A172 (cell line): ENCODE measurements around the gene SPHKAP. TPM values are rescaled to one million over a fixed set of nuclear protein-coding genes. Genes with fewer than 3 reads are reported as not detected.
"Not testable (repeated sequence)": the region's sequence is repeated elsewhere in the genome, so short reads cannot be mapped to it uniquely, and the experiment has no call there.

ENCODE experiments used
- DNase-seq: peaks from one replicate; pipeline ENCODE4 v3.0.0-alpha.2; 2015; ENCODE audit warnings: low spot score
- total RNA-seq: library from RNA; depleted of rRNA; stranded (reverse); fragments of >200 nt; shearing (Covaris generic); gene quantifications from 2 replicates; pipeline ENCODE4 v1.2.3, GENCODE V29; 2014

Gene SPHKAP
- total RNA-seq, 1 experiment from 2014 or later = not detected

DNA sequence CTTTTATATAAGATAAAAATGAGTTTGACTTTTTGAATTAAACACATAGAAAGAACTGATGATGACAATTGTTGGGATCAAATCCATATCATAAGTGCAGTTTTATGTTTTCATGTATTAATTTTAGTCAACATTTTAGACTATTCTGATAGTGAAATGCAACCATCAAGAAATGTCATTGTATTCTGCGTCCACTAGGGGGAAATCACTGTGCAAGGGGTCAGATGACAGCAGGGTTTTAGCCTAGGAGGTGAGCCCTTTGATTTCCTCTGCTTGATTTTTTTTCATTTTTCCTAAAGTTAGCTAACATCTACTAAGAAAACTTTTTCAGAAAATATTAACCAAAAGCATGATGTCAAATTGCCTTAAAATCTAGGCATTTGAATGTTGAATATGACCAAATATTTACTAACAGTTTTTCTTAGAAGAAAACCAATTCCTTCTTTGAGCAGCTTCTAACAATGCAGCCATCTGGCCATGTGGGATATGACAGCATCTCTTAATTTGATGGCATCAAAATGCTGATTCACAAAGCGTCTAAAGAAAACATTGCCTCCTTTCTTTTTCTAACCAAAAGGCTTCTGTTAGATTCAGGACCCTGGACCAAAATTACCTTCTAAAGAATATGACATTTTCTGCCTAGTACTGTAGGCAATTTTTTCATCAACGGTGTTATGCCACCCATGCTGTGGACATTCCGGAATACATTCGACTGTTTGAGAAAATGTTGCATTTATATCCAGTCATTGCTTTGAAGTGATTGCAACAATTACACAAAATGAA, 141.5 kb downstream of the SPHKAP start:
- peak; percentile 22 for DNase-seq

DNA sequence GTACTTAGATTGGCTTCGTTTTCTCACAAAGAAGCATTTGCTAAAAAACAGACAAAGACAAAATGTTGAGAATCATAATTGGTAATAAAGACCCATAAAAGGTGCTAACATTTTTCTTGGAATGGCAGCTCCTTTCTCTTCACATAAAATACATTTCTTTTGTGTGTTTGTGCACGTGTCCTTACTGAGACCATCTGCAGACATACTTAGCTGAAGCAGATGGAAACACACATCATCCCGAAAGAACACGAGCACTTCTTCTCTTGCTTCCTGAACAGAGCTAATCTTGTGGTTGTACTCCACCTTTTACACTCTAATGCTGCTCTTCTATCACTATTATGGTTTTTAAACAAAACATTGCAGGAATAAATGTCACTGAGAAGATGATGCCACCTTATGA, 142.5 kb downstream of the SPHKAP start:
- no peak for DNase-seq

GRCh38 chr2:228037915-228038314, 143.6 kb downstream of the SPHKAP start:
- DNase-seq = no peak

GRCh38 chr2:228023619-228024018, 157.9 kb downstream of the SPHKAP start:
- peak; percentile 78 for DNase-seq

DNA sequence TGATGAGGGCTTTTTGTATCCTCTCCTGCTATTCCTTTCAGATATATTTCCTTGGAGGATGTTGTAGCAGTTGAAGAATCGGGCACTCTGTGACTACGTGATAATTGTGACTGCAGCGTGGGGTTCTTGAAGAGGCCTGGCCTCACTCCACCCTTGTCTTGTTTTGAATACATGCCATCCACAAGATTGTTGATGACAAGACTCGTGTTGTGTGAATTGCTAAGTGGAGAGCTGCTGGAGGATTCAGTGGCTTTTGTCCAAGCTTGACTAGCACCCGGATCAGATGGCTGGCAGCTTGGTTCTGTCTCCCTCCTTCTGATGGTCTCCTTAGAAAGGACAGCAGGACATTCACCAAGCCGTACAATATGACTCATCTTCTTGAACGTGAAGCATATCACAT, 163.2 kb downstream of the SPHKAP start:
- no peak for DNase-seq

DNA sequence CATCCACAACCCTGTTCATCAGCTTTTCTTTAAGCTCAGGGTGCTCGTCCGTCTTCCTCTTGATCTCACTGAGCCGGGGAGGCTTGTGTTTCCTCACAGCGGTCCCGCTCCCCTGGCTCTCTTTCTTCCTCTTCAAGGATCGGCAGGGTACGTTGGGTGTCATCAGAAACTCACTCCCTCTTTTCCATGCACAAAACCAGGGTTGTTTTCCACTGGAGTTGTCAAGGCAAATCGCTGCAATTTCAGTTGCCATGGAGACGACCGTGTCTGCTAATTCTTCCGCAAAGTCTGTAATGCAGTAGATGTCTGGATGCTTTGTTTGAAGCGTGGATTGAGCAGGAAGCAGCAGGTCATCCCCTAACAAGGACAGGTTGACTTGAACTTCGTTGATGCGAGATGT, 163.7 kb downstream of the SPHKAP start:
- DNase-seq = no peak

GRCh38 chr2:228016402-228016801, 165.1 kb downstream of the SPHKAP start:
- no peak for DNase-seq

DNA sequence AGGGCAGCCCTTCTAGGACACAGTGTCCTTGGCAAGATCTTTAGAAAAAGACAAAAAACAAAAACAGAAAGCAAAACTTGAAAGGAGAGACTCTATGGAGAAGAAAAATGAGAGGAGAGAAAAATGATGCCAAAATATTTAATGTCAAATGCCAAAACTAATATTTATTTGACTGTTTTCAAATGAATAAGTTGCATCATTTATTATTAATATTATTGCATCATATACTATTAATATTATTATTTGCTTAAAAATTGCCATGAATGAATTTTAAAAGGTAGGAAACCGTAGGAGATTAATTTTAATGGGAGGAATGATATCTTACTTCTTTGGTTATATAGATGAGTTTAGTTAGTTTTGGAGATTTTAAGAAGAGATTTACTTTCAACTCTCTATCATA, 165.7 kb downstream of the SPHKAP start:
- no peak for DNase-seq

DNA sequence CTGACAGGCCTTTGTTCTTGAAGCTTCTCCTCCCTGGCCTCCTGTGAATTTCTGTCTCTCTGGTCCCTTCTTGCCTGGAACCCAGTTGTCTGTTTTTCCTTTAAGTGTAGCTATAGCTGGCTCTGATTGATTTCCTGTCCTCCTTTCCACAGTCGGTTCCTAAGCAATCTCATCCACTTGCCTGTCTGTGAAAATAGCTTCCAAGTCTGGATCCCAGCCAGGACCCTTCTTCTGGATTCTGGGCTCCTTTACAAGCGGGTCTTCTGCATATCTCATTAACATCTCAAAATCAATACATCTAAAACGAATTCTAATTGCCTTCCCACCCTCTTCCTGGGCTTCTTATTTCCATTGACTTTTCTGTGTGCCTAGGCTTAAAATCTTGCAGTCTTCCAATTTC, 185.1 kb downstream of the SPHKAP start:
- no peak for DNase-seq

DNA sequence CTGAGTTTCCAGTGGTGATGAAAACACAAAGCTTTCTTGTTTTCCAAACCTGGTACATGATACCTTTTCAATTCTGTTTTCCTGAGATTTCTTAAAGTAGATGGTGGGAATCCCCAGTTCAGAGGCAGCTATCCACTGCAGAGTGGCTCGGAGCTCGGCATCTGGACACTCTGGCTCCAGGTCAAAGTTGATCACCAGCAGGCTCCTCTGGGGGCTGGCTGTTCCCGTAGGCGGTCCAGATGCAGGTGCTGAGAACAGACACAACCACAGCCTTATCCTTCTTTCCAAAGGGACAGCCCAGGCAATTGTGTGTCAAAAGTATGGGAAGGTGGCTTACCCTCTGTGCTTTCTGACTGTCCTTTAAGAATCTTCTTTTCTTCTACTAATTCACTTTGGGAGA, 190.6 kb downstream of the SPHKAP start:
- DNase-seq = no peak

- DNase-seq = no peak
Measured at GRCh38 chr2:227973241-227973640, 208.2 kb downstream of the SPHKAP start.

DNA sequence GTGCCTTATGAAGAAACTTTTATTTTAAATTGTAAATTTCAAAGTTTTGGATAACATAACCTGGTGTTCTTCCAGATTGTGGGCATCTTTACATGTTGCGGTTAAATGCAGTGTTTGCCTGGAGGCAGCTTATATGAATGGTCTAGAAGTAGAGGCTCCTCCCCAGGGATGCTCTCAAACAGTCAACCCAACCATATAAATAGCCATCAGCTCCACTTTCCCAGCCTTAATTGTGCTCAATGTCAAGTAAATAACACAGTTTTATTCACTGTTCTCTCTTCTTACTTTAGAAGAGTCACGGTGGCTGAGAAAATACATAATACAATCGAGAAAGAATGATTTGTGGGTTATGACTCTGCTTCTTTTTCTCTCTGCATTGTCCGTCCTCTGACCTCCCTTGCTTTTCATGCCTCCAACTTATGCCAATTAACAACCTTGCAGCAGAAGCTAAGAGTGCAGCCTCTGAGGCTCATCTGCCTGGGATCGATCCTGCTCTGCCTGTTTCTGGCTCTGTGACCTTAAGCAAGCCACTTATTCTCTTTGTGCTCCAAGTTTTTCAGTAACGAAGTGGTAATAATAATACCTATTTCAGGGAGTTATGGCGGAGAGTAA, 209.8 kb downstream of the SPHKAP start:
- DNase-seq = no peak

GRCh38 chr2:227960317-227960716, 221.2 kb downstream of the SPHKAP start:
- DNase-seq = no peak

GRCh38 chr2:227942965-227943364, 238.5 kb downstream of the SPHKAP start:
- no peak for DNase-seq

DNA sequence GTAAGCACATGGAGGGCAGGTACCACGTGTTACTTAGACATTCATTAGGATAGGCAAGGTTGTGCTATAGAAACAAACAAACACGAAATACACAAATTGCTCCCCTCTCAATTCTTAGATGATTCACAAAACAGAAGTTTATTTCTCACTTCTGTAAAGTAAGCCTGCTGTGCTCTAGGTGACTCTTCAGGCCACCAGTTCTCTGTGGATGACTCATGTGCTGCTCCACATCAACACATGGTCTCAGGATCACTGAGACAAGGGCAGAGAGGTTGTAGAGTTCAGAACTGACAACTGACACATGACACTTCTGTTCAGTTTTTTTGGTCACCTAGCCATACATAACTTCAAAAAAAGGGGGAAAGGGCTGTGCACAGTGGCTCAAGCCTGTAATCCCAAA, 239.5 kb downstream of the SPHKAP start:
- peak; percentile 41 for DNase-seq

DNA sequence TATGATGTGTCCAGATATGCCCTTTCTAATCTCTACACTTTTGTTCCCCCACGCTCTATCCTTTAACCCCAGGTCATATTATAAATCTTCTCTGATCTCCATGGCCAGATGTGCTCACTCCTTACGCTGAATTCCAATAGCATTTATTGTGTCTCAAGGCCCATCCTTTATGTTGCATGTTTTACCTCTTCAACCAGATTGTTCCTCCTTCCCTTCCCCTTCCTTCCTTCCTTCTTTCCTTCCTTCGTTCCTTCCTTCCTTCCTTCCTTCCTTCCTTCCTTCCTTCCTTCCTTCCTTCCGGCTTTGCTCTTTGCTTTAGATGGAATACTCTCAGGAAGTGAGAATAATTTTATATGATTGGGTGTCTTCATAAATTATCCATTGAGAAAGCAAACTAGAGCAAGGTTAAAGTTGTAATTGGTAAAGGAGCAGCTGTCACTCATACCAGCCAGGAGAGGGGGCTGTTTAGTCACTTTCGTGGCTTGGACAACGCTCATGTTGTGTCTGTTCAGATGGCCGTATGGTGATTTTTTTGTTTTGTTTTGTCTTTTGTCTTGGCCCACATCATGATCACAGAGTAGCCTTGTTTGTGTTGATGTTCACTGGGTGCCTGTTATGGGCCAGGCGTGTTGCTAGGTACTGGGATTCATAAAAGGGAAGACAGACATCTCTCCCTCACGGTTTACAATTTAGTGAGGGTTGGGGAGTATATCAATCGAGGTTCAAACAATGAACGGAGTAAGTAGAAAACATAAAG, 242.0 kb downstream of the SPHKAP start:
- DNase-seq = peak; percentile 50

GRCh38 chr2:227936249-227936648, 245.2 kb downstream of the SPHKAP start:
- not testable (repeated sequence) for DNase-seq

DNA sequence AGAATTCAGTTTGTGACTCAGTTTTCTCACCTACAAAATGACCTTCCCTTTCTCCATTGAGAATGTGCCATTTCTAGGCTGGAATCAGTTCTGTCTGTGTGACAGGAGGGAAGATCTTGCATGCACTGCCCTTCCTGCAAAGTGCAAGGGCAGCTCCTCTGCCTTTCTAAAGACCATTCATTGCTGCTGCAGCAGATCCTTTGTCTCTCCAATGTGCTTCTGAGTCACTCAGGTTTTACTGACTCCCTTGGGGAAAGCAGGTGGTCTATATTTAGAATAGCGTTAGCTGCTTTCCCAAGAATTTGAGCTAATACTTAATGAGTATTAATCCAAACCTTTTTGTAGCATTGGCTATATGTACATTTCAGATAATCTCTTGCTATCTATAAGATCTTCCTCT, 247.6 kb downstream of the SPHKAP start:
- DNase-seq = no peak

GRCh38 chr2:227932403-227932802, 249.1 kb downstream of the SPHKAP start:
- no peak for DNase-seq

GRCh38 chr2:227932001-227932400, 249.5 kb downstream of the SPHKAP start:
- no peak for DNase-seq
